ENCODE measurements around the gene UAP1L1.

Gene UAP1L1

DNA sequence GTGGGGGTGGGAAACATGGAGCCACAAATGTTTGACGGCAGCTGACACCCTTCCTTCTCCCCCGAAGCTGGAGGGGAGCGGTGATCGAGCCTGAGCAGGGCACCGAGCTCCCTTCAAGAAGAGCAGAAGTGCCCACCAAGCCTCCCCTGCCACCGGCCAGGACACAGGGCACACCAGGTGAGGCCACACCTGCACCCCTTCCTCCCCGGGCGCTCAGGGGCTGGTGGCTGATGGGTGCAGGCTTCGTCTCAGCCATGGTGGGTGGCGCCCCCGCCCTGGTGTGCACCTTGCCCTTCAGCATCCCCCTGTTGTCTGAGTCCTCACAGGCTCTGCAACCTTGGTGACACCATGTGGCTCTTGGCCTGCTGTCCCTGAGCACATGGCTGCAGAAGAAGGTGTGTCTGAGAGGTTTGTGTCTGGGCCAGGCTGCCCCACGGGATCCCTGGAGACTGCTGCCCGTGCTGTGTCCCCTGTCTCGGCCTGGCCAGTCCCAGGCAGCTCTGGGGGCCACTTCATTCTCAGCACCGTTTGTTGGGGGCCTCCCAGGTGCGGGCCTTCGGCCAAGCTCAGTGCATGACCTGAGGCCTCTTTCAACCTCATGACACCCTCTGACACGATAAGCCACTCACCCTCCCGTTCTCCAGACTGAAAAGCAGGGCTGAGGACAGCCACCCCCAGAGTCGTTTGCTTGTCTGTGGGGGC, 20.6 kb downstream of the UAP1L1 start:
- DNase-seq (ENCODE audit: low spot score) = no peak

DNA sequence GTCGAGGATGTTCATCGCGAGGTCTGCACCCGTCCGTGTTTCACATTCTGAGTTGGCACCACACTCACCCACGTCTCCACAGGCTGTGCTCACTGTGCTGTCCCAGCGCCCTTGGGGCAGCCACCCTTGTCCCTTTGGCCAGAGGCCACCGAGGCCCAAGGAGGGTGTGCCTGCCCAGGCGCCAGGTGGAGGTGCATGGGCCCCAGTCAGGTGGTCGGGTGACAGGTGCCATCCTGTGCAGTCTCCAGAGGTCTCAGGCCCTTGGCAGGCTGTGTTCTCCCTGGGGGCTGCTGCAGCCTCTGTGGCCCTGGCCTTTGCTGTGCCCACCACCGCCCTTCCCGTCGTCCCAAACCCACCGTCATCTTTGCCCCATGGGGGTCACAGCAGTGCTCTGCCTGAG, 21.9 kb downstream of the UAP1L1 start:
- DNase-seq (ENCODE audit: low spot score) = no peak

DNA sequence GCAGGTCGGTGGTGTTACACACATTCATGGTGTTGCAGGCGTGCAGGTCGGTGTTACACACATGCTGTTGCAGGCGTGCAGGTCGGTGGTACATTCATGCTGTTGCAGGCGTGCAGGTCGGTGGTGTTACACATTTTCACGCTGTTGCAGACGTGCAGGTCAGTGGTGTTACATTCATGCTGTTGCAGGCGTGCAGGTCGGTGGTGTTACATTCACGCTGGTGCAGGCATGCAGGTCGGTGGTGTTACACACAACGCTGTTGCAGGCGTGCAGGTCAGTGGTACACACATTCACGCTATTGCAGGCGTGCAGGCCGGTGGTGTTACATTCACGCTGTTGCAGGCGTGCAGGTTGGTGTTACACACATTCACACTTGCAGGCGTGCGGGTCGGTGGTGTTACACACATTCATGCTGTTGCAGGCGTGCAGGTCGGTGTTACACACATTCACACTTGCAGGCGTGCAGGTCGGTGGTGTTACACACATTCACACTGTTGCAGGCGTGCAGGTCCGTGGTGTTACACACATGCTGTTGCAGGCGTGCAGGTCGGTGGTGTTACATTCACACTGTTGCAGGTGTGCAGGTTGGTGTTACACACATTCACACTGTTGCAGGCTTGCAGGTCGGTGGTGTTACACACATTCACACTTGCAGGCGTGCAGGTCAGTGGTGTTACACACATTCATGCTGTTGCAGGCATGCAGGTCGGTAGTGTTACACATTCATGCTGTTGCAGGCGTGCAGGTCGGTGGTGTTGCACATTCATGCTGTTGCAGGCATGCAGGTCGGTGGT, 26.1 kb downstream of the UAP1L1 start:
- no peak for DNase-seq (ENCODE audit: low spot score)

DNA sequence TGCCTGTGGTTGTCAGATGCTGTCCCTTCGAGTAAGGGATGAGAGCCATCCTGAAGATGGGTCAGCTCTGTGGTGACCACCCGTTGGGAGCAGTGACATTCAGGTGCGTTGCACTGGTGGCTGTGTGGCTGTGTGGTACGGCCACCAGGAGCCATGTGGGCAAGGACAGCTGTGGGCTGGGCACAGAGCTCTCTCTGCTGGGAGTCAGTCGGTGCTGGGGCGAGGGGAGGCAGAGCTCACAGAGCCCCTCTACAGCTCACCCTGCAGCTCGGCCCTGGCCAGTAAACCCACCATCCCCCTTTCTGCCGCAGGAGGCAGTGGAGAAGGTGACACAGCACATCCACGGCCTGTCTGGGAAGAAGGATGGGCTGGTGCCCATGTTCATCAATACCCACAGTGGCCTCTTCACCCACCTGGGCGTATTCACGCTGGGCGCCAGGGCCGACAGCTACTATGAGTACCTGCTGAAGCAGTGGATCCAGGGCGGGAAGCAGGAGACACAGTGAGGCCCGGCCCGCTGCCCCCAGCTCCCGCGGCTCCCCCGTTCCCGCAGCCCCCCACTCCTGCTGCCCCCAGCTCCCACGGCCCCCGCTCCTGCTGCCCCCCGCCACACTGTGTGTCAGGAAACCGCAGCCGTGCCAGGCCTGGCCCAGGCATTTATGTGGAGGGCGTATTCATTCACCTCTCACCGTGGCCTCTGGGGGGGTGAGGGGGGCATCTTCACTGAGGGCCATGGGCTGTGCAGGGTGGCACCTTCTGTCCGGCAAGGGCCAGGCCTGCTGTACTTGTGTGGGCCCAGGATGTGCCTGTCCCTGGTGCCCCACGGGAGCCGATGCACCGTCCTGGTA, 28.7 kb downstream of the UAP1L1 start:
- no peak for DNase-seq (ENCODE audit: low spot score)

DNA sequence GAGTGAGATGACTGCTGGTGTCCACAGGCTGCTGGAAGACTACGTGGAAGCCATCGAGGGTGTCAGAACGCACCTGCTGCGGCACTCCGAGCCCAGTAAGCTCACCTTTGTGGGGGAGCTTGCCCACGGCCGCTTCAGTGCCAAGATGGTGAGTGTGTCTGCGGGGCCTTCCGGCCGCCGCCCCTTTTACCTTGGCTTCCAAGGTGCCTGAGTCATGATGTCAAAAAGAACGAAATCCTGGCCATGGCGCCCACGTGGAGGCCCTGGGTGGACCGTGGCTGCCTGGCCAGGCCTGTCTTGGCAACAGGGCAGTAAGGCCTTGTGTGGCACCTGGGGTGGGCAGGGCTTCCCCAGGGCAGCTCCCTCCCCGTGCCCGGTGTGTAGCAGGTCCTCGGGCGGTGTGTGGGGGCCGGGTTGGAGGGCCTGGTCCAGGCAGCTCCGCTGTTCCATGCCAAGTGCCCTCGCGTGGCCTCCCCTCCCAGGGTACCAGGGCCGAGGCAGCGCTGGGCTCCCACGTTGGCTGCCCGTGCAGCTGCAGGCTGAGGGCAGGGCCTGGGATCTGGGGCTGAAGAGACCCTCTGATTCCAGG, 29.4 kb downstream of the UAP1L1 start:
- DNase-seq (ENCODE audit: low spot score) = no peak

DNA sequence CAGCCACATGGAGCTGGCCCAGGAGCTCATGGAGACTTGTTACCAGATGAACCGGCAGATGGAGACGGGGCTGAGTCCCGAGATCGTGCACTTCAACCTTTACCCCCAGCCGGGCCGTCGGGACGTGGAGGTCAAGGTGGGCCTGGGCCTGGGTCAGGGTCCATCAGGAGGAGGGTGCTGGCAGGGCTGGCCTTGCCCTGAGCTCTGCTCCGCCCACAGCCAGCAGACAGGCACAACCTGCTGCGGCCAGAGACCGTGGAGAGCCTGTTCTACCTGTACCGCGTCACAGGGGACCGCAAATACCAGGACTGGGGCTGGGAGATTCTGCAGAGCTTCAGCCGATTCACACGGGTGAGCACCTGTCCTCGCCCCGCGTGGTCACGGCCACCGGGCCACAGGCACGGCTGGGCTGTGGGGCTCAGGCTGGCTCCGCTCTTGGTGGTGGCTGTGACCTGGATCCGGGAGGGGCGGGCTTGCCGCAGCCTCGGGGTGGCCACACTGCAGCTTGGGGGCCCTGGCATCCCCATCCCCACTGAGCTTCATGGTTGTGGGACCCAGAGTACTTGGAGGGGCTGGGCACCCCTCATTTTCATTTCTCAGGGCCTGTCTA, 30.1 kb downstream of the UAP1L1 start:
- no peak for DNase-seq (ENCODE audit: low spot score)

DNA sequence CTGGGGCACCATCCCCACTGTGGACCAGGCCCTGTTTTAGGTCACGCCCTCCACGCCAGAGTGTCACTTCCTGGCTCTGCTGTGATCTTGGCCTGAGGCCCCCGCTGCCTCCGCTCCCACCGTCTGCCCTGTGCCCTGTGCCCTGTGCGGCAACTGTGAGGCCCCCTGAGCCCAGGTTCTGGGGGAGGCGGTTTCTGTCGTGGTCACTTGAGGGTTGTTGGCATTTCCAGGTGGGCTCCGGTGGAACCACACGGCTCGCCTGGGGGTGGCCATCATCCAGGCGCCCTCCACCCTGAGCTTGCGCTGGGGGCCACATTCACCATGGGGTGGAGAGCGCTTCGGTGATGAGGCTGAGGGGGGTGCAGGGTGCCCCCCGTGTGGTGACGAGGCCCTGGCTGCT, 30.7 kb downstream of the UAP1L1 start:
- no peak for DNase-seq (ENCODE audit: low spot score)

DNA sequence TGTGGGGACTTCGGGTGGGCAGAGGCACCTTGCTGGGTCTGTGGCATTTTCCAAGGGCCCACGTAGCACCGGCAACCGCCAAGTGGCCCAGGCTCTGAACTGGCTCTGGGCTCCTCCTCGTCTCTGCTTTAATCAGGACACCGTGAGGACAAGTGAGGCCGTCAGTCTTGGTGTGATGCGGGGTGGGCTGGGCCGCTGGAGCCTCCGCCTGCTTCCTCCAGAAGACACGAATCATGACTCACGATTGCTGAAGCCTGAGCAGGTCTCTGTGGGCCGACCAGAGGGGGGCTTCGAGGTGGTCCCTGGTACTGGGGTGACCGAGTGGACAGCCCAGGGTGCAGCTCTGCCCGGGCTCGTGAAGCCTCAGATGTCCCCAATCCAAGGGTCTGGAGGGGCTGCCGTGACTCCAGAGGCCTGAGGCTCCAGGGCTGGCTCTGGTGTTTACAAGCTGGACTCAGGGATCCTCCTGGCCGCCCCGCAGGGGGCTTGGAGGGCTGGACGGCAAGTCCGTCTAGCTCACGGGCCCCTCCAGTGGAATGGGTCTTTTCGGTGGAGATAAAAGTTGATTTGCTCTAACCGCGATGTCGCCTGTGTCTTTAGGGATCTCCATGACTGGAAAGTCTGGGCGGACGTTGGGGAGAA, 31.4 kb downstream of the UAP1L1 start:
- DNase-seq (ENCODE audit: low spot score) = no peak

DNA sequence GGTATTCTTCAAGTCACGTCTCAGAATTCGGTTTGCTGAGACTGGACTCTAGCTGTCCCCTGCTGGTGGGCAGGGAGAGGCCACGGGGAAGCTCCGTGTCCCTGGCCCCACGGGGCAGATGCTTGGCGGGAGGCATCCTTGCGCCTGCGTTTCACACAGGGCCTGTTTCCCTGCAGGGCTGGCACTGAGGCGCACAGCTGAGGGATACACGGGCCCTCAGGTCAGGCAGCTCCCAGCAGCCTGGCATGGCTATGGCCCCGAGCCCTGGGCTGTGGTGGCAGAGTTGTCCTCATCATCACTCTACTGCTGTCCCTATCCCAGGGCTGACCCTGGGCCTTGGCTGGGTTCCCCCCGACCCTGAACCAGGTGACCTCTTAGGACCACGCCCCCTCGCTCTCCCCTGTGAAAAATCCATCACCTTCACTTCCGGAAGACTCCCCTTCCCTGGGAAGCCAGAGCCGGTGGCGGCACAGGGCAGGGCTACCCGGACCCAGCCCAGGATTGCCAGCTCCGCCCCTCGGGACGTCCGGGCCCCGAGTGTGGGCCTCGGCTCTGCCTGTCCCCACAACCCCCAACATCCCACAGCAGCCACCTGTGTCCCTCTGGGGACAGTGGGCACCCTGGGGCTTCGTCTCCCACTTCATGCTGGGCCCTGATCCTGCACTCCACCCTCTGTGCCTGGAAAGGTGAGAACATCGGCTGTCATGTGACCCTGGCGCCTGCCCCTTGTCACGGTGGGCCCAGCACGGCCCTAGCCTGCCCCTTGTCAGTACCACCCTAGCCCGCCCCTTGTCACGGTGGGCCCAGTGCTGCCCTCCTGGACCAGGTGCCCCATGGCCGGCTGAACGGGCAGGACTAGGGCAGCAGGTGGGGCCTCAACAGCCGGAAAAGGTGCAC, 32.2 kb downstream of the UAP1L1 start:
- DNase-seq (ENCODE audit: low spot score) = no peak

DNA sequence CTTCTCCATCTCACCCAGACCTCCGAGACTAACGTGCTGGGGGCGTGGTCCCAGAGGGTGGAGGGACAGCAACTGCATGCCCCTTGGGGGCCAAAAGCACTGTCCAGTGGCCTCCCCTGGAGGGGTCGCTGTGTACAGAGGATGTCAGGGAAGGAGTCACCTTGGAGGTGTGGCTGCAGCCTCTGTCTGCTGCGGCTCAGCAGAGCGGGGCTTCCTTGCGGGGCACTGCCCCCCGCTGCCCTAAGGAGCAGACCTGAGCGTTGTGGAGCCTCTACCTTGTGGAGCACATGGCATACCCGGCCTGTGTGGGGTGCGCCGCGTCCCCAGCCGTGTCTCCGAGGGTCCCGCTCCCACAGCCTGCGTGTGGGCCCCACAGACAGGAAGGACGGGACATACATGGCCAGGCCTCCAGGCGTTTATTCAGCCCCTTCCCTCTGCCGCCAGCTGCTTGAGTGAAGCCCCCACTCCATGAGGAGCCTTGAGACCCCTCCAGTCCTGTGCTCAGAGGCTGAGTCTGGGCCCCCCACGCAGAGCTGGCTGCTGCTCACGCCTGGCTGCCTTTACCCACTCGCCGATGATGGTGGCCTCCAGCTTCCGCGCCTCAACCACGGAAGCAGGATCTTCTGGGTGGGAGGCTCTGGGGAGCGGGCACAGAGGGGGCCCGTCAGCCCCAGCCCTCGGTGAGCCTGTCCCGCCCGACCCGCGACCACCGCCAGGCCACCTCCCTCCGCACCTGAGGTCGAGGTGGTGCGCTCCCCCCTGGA, 33.0 kb downstream of the UAP1L1 start:
- DNase-seq (ENCODE audit: low spot score) = no peak

DNA sequence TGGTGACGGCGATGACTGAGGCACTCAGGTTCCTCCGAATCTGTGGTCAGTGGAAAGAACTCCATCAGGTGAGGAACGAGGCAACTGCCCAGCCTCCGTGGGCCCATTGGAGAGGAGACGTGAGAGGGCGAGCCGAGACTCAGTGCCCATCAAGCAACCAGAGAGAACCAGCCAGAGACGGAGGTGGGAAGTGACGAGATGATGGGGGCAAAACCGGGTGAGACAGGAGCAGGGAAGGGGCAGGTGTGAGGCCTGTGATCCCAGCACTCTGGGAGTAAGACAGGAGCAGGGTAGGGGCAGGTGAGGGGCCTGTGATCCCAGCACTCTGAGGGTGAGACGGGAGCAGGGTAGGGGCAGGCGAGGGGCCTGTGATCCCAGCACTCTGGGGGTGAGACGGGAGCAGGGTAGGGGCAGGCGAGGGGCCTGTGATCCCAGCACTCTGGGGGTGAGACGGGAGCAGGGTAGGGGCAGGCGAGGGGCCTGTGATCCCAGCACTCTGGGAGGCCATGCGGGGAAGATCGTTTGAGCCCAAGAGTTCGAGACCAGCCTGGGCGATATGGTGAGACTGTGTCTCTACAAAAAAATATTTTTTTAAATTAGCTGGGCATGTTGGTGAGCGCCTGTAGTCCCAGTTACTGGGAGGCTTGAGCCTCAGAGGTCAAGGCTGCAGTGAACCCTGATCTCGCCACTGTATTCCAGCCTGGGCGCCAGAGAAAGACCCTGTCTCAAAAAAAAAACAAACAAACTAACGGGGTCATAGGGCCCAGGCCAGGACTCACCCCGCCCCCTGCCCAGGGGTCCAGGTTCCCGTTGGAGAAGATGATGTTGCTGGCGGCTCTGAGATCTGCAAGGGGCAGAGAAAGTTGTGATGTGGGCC, 33.8 kb downstream of the UAP1L1 start:
- DNase-seq (ENCODE audit: low spot score) = no peak

DNA sequence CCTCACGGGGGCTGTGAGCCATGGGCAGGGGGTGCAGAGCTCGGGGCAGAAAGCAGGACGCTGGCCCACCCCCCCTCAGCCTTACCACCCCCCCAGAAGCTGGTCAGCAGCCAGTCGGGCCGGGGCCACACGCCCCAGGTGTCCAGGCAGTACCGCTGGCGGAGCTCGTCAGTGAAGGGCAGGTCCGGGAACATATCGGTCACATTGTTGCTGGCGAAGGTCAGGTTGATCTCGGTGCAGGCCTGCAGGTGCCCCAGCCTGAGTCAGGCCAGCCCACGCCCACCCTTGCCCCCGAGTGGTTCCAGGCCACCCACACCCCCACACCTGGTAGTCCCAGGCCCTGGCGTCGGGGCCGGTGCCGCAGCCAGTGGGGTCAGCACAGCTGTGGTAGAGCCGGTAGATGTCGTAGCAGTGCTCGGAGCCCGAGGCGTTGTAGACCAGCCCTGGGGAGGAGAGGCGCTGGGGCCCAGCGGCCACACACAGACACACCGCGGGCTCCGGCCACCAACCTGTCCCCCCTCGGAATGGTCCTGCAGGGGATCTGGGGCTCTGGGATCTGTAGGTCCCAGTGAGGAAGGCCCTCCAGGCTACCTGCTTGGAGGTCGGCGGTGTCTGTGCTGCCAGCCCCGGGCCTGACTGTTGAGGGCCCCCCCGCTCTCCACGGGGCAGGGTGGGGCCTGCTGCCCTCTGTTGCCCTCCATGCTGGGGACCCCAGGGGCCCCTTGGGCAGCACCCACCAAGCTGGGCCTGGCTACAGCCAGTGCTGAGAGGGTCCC, 34.7 kb downstream of the UAP1L1 start:
- no peak for DNase-seq (ENCODE audit: low spot score)

DNA sequence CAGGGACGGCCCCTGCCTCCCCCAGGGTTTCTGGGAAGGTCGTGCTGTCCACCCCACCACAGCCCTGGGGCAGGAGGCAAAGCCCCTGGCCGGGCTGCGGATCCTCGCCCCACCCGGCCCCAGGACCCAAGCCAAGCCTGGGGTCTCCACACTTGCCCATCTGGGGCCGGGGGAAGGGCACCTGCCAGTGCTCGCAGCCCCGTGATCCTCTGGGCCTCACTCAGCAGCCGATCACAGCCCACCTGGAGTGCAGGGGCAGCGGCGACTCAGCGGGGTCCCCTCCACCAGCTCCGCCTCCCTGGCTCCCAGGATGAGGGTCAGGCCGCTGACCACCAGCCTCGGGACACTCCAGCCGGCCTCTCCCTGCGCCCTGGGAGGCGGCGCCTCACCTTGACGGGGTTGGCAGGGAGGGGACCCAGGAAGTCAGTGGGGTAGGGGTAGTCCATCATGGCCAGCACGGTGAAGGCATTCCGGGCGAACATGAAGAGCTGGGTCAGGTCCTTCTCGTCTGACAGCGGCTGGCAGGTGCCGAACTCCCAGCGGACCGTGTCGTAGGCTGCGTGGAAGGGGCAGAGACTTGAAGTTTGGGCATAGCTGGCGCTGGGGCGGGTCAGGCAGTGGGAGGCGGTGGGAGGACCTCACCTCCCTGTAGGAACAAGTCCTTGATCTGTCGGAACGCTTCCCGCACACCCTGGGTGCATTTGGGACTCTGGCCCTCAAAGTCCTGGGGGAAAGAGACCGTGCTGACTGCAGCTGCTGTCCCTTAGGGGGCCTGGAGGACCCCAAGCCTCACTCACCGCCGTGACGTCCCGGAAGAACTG, 35.5 kb downstream of the UAP1L1 start:
- DNase-seq (ENCODE audit: low spot score) = no peak

DNA sequence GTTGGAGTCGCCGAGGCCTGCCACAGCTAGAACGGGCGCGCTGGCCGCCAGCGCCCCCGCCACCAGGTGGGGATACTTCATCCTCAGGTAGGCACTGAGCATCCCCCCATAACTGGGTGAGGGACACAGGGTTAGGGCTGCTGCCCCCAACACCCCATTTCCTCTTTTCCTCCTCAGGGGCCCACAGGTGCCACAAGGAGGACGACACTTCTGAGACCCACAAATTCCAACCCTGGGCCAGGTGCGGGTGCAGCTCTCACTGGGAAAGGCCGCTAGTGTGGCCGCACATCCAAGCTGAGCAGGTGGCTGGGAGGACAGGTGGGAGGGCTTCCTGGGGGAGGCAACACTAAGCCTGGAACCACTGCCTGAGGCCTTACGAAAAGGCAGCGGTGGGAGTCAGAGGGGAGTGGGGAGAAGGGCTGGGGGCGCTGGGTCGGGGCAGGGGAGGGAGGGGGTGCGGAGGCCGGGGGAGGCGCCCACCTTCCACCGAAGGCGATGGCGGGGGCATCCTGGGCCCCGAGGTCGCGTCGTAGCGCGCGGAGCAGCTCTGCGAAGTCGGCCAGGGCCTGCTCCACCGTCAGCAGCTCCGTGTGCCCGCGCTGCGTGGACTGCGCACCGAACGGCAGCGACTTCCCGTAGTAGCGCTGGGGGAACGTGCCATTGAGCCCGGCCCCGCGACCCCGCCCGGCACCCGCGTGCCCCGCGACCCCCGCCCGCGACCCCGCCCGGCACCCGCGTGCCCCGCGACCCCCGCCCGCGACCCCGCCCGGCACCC, 36.3 kb downstream of the UAP1L1 start:
- DNase-seq (ENCODE audit: low spot score) = no peak

DNA sequence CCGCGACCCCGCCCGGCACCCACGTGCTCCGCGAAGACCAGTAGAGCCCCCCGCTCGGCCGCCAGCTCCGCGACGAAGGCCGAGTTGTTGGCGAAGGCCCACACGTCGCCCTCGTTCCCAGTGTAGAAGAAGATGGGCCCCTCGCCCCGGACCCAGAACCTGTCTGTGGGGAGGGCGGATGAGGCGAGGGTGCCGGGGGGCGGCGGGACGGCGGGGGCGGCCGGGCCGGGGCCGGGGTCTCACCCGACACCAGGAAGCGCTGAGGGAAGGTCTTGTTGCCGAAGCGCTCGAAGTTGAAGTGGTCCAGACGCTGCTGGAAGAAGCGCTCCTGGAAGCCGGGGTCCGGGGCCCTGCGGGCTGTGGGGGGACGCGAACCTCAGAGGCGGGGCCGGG, 36.9 kb downstream of the UAP1L1 start:
- no peak for DNase-seq (ENCODE audit: low spot score)
